ENCODE results near the gene EIF5. TPM values are rescaled to one million over a fixed set of nuclear protein-coding genes. Genes with fewer than 3 reads are reported as not detected.

The EIF5 gene
- total and polyA plus RNA-seq, 11 donors: 38.1 to 304 (median 255) TPM

GRCh38 chr14:103384450-103385151, 50.6 kb downstream of the EIF5 start:
- ATAC-seq: peak; percentile 4 to 35 (median 28)
- no peaks in the 10 kb centered on the region for H3K36me3 ChIP-seq
- peak overlapping the region in 11 of 12 donors; percentile 53 to 100 (median 98) for H3K27ac ChIP-seq
- peaks cover 7 to 31% (median 25%) of the 10 kb centered on the region in 12 donors for H3K4me1 ChIP-seq
- H3K9me3 ChIP-seq: no peaks in the 10 kb centered on the region
- 9 to 14% (median 10%) methylated on average over 21 to 31 of the region's 31 CpGs for WGBS, 4 donors
- DNase-seq: peak in 1 of 5 donors; percentile 17
- TF ChIP-seq CTCF (IDR thresholded peaks at IDR 0.05) (no peak), POLR2A (IDR thresholded peaks at IDR 0.05) (no peak)
- peak overlapping the region; percentile 77 to 99 (median 94) for H3K4me3 ChIP-seq
- intact Hi-C loops (cut with DNase I): loop anchor here in 9 of 10 donors (2.0 to 10.0 kb wide), 5 partner anchors 42 to 52 kb away; partner anchors contain the start of gene EIF5 (in 6 of the 9)
- H3K27me3 ChIP-seq: no peaks in the 10 kb centered on the region

- peak in 1 of 2 donors; percentile 86 for TF ChIP-seq POLR2A (IDR thresholded peaks at IDR 0.05)
- peak in 6 of 12 donors; percentile 13 to 41 (median 32) for TF ChIP-seq CTCF (IDR thresholded peaks at IDR 0.05)
- H3K27ac ChIP-seq: peak within 1 kb of the TSS; percentile 93 to 100 (median 98)
- no peaks in the 10 kb centered on the region for H3K27me3 ChIP-seq
- peaks cover 7 to 35% (median 27%) of the 10 kb centered on the region in 12 donors for H3K4me1 ChIP-seq
- H3K9me3 ChIP-seq: no peaks in the 10 kb centered on the region
- DNase-seq: peak; percentile 98 to 99 (median 98)
- intact Hi-C loops (cut with DNase I): loop anchor here in 7 of 10 donors (2.0 to 10.0 kb wide), 4 partner anchors 48 to 53 kb away; partner anchors contain the start of gene EIF5 (in 6 of the 7)
- H3K4me3 ChIP-seq: peak within 1 kb of the TSS; percentile 77 to 99 (median 94)
- no peaks in the 10 kb centered on the region for H3K36me3 ChIP-seq
- peak; percentile 98 to 99 (median 98) for ATAC-seq
- 0 to 1% (median 1%) methylated on average over 44 to 91 of the region's 91 CpGs for WGBS, 4 donors
Observed at GRCh38 chr14:103385152-103385928, 51.3 kb downstream of the EIF5 start, which contains the start of gene MARK3. Gene MARK3, plus strand, starts transcription at chr14:103385415. Its CDS starts 615 bp downstream, at chr14:103386030.

- ATAC-seq: peak in 1 of 4 donors; percentile 17
- no peaks in the 10 kb centered on the region for H3K36me3 ChIP-seq
- H3K4me1 ChIP-seq: peaks cover 7 to 42% (median 31%) of the 10 kb centered on the region in 12 donors
- peak; percentile 20 to 66 (median 34) for DNase-seq
- H3K27me3 ChIP-seq: no peaks in the 10 kb centered on the region
- H3K4me3 ChIP-seq: peak overlapping the region; percentile 77 to 99 (median 94)
- intact Hi-C loops (cut with DNase I): loop anchor here in 7 of 10 donors (2.0 to 10.0 kb wide), 4 partner anchors 49 to 54 kb away; partner anchors contain the start of gene EIF5 (in 6 of the 7)
- H3K27ac ChIP-seq: peak overlapping the region; percentile 93 to 100 (median 98)
- H3K9me3 ChIP-seq: no peaks in the 10 kb centered on the region
- WGBS, 4 donors: 0 to 1% (median 0%) methylated on average over 28 to 44 of the region's 44 CpGs
- TF ChIP-seq POLR2A (IDR thresholded peaks at IDR 0.05): no peak
- no peak for TF ChIP-seq CTCF (IDR thresholded peaks at IDR 0.05)
Observed at GRCh38 chr14:103385929-103386712, 52.1 kb downstream of the EIF5 start.

Data from heart left ventricle (tissue), 16 donors.